ENCODE data around the gene ENAH.

GRCh38 chr1:225458222-225458631 is 194.7 kb downstream of the ENAH start:
- TF ChIP-seq, protein P1, sequence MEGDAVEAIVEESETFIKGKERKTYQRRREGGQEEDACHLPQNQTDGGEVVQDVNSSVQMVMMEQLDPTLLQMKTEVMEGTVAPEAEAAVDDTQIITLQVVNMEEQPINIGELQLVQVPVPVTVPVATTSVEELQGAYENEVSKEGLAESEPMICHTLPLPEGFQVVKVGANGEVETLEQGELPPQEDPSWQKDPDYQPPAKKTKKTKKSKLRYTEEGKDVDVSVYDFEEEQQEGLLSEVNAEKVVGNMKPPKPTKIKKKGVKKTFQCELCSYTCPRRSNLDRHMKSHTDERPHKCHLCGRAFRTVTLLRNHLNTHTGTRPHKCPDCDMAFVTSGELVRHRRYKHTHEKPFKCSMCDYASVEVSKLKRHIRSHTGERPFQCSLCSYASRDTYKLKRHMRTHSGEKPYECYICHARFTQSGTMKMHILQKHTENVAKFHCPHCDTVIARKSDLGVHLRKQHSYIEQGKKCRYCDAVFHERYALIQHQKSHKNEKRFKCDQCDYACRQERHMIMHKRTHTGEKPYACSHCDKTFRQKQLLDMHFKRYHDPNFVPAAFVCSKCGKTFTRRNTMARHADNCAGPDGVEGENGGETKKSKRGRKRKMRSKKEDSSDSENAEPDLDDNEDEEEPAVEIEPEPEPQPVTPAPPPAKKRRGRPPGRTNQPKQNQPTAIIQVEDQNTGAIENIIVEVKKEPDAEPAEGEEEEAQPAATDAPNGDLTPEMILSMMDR (IDR thresholded peaks at IDR 0.05; ENCODE audit: low read depth, low read length), result no peak
- TF ChIP-seq EZH2phosphoT487 (IDR thresholded peaks at IDR 0.05; ENCODE audit: low read depth), result no peak
